ENCODE measurements around the gene CDK8. TPM values are rescaled to one million over a fixed set of nuclear protein-coding genes. Genes with fewer than 3 reads are reported as not detected.

Gene CDK8
- total and polyA plus RNA-seq, 2 donors (not counting 1 experiment from before 2014, with no cell fraction given), result 17.7 to 19.7 TPM

DNA sequence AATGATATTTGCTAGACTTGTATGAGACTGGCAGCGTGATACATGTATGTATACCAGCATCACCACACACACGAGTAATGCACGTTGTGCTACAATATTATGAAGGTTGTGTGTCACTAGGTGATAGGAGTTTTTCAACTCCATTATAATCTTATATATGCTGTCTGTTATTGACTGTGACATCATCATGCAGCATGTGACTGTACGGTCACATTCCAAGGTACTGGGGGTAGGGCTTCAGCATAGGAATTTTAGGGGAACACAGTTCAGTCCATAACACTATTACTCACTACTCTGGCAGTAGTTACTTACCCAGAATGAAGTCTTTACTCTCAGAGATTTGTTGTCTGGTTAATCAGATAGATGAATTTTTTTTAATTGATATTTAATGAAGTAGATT is 91.1 kb downstream of the CDK8 start:
- Histone ChIP-seq H3K27me3 (ENCODE audit: control insufficient read depth, insufficient read depth, low read length) (no peaks in the 10 kb centered on the region), H3K9me3 (ENCODE audit: control insufficient read depth, insufficient read depth, low read depth, low read length) (no peaks in the 10 kb centered on the region)
- DNase-seq (ENCODE audit: low read depth in 2 of 2), result peak in 1 of 2 donors; percentile 6

DNA sequence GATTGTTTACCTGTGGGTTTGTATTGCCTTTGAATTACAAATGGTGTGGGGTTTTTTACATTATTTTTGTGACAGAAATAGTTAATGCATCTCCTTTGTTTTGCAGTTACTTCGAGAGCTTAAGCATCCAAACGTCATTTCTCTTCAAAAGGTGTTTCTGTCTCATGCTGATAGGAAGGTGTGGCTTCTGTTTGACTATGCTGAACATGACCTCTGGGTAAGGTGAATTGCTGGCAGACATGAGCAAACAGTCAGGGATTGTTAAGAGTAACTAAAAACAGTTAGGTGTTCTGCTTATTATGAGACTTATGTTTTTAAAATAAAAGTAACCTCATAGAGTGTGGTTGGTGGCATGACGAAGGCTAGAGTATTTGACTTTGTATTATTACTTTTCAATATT is 95.0 kb downstream of the CDK8 start:
- TF ChIP-seq EZH2 (IDR thresholded peaks at IDR 0.05; ENCODE audit: low read length, missing control alignments), result no peak
- no peak for TF ChIP-seq CTCF (conservative IDR thresholded peaks at IDR 0.05 in 1 of 2, IDR thresholded peaks at IDR 0.05 in 1 of 2; ENCODE audit: low read depth in 1 of 2, low read length in 2 of 2)
- no peaks in the 10 kb centered on the region for H3K36me3 ChIP-seq (ENCODE audit: control insufficient read depth, insufficient read depth, low read length)
- no peak overlapping the region for H2AFZ ChIP-seq (ENCODE audit: low read length)
- H3K4me2 ChIP-seq (ENCODE audit: extremely low read depth, insufficient read depth, low read length), result no peak overlapping the region
- DNase-seq (ENCODE audit: low read depth in 2 of 2), result no peak
- no peaks in the 10 kb centered on the region for H3K27me3 ChIP-seq (ENCODE audit: control insufficient read depth, insufficient read depth, low read length)
- no peak overlapping the region for H3K9ac ChIP-seq (ENCODE audit: insufficient read depth, low read length)
- H3K9me3 ChIP-seq (ENCODE audit: control insufficient read depth, insufficient read depth, low read depth, low read length), result no peaks in the 10 kb centered on the region
- H3K79me2 ChIP-seq (ENCODE audit: control insufficient read depth, insufficient read depth, low read length), result no peaks in the 10 kb centered on the region
- H3K27ac ChIP-seq (ENCODE audit: insufficient read depth, low read length), result no peak overlapping the region
- no peaks in the 10 kb centered on the region for H3K4me1 ChIP-seq (ENCODE audit: control insufficient read depth, extremely low read depth, insufficient read depth, low read length)
- no peak overlapping the region for H3K4me3 ChIP-seq (replicated peaks in 1 of 4; ENCODE audit: control extremely low read depth in 1 of 4, insufficient read depth in 1 of 4, low read depth in 3 of 4, low read length in 4 of 4)
- H4K20me1 ChIP-seq (ENCODE audit: control insufficient read depth, extremely low read depth, insufficient read depth, low read length), result no peaks in the 10 kb centered on the region

More for the DNA sequence above, 91.1 kb downstream of the CDK8 start:
- H2AFZ ChIP-seq (ENCODE audit: low read length), result no peak overlapping the region
- no peaks in the 10 kb centered on the region for H3K4me1 ChIP-seq (ENCODE audit: control insufficient read depth, extremely low read depth, insufficient read depth, low read length)
- no peaks in the 10 kb centered on the region for H3K36me3 ChIP-seq (ENCODE audit: control insufficient read depth, insufficient read depth, low read length)
- TF ChIP-seq CTCF (conservative IDR thresholded peaks at IDR 0.05 in 1 of 2, IDR thresholded peaks at IDR 0.05 in 1 of 2; ENCODE audit: low read depth in 1 of 2, low read length in 2 of 2), result no peak
- no peak for TF ChIP-seq EZH2 (IDR thresholded peaks at IDR 0.05; ENCODE audit: low read length, missing control alignments)
- H3K4me3 ChIP-seq (replicated peaks in 1 of 4; ENCODE audit: control extremely low read depth in 1 of 4, insufficient read depth in 1 of 4, low read depth in 3 of 4, low read length in 4 of 4), result no peak overlapping the region
- no peaks in the 10 kb centered on the region for H4K20me1 ChIP-seq (ENCODE audit: control insufficient read depth, extremely low read depth, insufficient read depth, low read length)
- H3K4me2 ChIP-seq (ENCODE audit: extremely low read depth, insufficient read depth, low read length), result no peak overlapping the region
- no peaks in the 10 kb centered on the region for H3K79me2 ChIP-seq (ENCODE audit: control insufficient read depth, insufficient read depth, low read length)
- H3K9ac ChIP-seq (ENCODE audit: insufficient read depth, low read length), result no peak overlapping the region
- H3K27ac ChIP-seq (ENCODE audit: insufficient read depth, low read length), result no peak overlapping the region

- Histone ChIP-seq H3K4me3 (replicated peaks in 1 of 4; ENCODE audit: control extremely low read depth in 1 of 4, insufficient read depth in 1 of 4, low read depth in 3 of 4, low read length in 4 of 4) (no peak overlapping the region), H3K36me3 (ENCODE audit: control insufficient read depth, insufficient read depth, low read length) (no peaks in the 10 kb centered on the region), H3K27ac (ENCODE audit: insufficient read depth, low read length) (no peak overlapping the region), H3K9me3 (ENCODE audit: control insufficient read depth, insufficient read depth, low read depth, low read length) (no peaks in the 10 kb centered on the region), H3K9ac (ENCODE audit: insufficient read depth, low read length) (no peak overlapping the region), H3K79me2 (ENCODE audit: control insufficient read depth, insufficient read depth, low read length) (no peaks in the 10 kb centered on the region), H3K4me2 (ENCODE audit: extremely low read depth, insufficient read depth, low read length) (no peak overlapping the region), H3K4me1 (ENCODE audit: control insufficient read depth, extremely low read depth, insufficient read depth, low read length) (no peaks in the 10 kb centered on the region), H4K20me1 (ENCODE audit: control insufficient read depth, extremely low read depth, insufficient read depth, low read length) (no peaks in the 10 kb centered on the region), H3K27me3 (ENCODE audit: control insufficient read depth, insufficient read depth, low read length) (no peaks in the 10 kb centered on the region), H2AFZ (ENCODE audit: low read length) (no peak overlapping the region)
- TF ChIP-seq EZH2 (IDR thresholded peaks at IDR 0.05; ENCODE audit: low read length, missing control alignments), result no peak
- no peak for TF ChIP-seq CTCF (conservative IDR thresholded peaks at IDR 0.05 in 1 of 2, IDR thresholded peaks at IDR 0.05 in 1 of 2; ENCODE audit: low read depth in 1 of 2, low read length in 2 of 2)
- no peak for DNase-seq (ENCODE audit: low read depth in 2 of 2)
These were observed 108.3 kb downstream of the CDK8 start for GRCh38 chr13:26362261-26362660.
